ENCODE results near the gene SLC41A3.

SLC41A3 gene

GRCh38 chr3:126126811-126127431, 43.0 kb upstream of the SLC41A3 start:
- Histone ChIP-seq H3K4me1 (no peaks in the 10 kb centered on the region), H3K9me3 (no peaks in the 10 kb centered on the region), H3K4me3 (ENCODE audit: low read depth, low read length) (no peak overlapping the region), H3K36me3 (no peaks in the 10 kb centered on the region), H3K27me3 (no peaks in the 10 kb centered on the region)
- no peak for DNase-seq
- no peak for TF ChIP-seq CTCF (IDR thresholded peaks at IDR 0.05; ENCODE audit: low read depth, low read length)

GRCh38 chr3:126126286-126126685, 42.4 kb upstream of the SLC41A3 start:
- no peak for TF ChIP-seq CTCF (IDR thresholded peaks at IDR 0.05; ENCODE audit: low read depth, low read length)
- DNase-seq: no peak
- no peak overlapping the region for H3K4me3 ChIP-seq (ENCODE audit: low read depth, low read length)
- no peaks in the 10 kb centered on the region for H3K4me1 ChIP-seq
- H3K36me3 ChIP-seq: no peaks in the 10 kb centered on the region
- no peaks in the 10 kb centered on the region for H3K27me3 ChIP-seq
- H3K9me3 ChIP-seq: no peaks in the 10 kb centered on the region

GRCh38 chr3:126125781-126126251, 41.9 kb upstream of the SLC41A3 start:
- H3K9me3 ChIP-seq: no peaks in the 10 kb centered on the region
- TF ChIP-seq CTCF (IDR thresholded peaks at IDR 0.05; ENCODE audit: low read depth, low read length): no peak
- H3K4me3 ChIP-seq (ENCODE audit: low read depth, low read length): no peak overlapping the region
- no peaks in the 10 kb centered on the region for H3K36me3 ChIP-seq
- no peak for DNase-seq
- no peaks in the 10 kb centered on the region for H3K4me1 ChIP-seq
- H3K27me3 ChIP-seq: no peaks in the 10 kb centered on the region

- no peaks in the 10 kb centered on the region for H3K27me3 ChIP-seq
- no peaks in the 10 kb centered on the region for H3K36me3 ChIP-seq
- no peaks in the 10 kb centered on the region for H3K9me3 ChIP-seq
- no peaks in the 10 kb centered on the region for H3K4me1 ChIP-seq
- H3K4me3 ChIP-seq (ENCODE audit: low read depth, low read length): no peak overlapping the region
- DNase-seq: no peak
- no peak for TF ChIP-seq CTCF (IDR thresholded peaks at IDR 0.05; ENCODE audit: low read depth, low read length)
These were observed 41.4 kb upstream of the SLC41A3 start for GRCh38 chr3:126125341-126125740.

GRCh38 chr3:126124896-126125295, 41.0 kb upstream of the SLC41A3 start:
- no peaks in the 10 kb centered on the region for H3K36me3 ChIP-seq
- no peak for DNase-seq
- no peaks in the 10 kb centered on the region for H3K4me1 ChIP-seq
- TF ChIP-seq CTCF (IDR thresholded peaks at IDR 0.05; ENCODE audit: low read depth, low read length): no peak
- no peak overlapping the region for H3K4me3 ChIP-seq (ENCODE audit: low read depth, low read length)
- H3K9me3 ChIP-seq: no peaks in the 10 kb centered on the region
- H3K27me3 ChIP-seq: no peaks in the 10 kb centered on the region

GRCh38 chr3:126124148-126124868, 40.4 kb upstream of the SLC41A3 start:
- no peak overlapping the region for H3K4me3 ChIP-seq (ENCODE audit: low read depth, low read length)
- H3K27me3 ChIP-seq: no peaks in the 10 kb centered on the region
- no peaks in the 10 kb centered on the region for H3K9me3 ChIP-seq
- H3K36me3 ChIP-seq: no peaks in the 10 kb centered on the region
- peak; percentile 15; the same call in 1 of the 2 replicates for TF ChIP-seq CTCF (IDR thresholded peaks at IDR 0.05; ENCODE audit: low read depth, low read length)
- peak; percentile 38 for DNase-seq
- no peaks in the 10 kb centered on the region for H3K4me1 ChIP-seq
